Heart right ventricle (tissue), 16 donors: Measurements from ENCODE around the gene HSPA13. TPM values are rescaled to one million over a fixed set of nuclear protein-coding genes. Genes with fewer than 3 reads are reported as not detected.
"Not testable (repeated sequence)": the region's sequence is repeated elsewhere in the genome, so short reads cannot be mapped to it uniquely, and the experiment has no call there.

ENCODE experiments used
- ATAC-seq, 8 donors: fragments of 200-7000 bp; cut with Tn5 transposase; one replicate each; pipeline ENCODE4 v1.9.1; 2020; ENCODE audit warnings: mild to moderate bottlenecking in 8 of 8, moderate library complexity in 8 of 8, moderate number of reproducible peaks in 1 of 8
- DNase-seq, 2 donors: peaks; one replicate each; pipeline ENCODE4 v3.0.0-alpha.2; 2020
- H3K27ac ChIP-seq, 10 donors: fragments of 200-600 bp; sonication (generic) in 2 of 10; one replicate each; pipeline versions ENCODE4 v1.5.0 to v1.8.0; 2020 to 2022; ENCODE audit warnings: mild to moderate bottlenecking in 3 of 10
- H3K27me3 ChIP-seq, 7 donors: fragments of 200-600 bp; one replicate each; pipeline ENCODE4 v1.8.0; 2021 to 2022; ENCODE audit warnings: mild to moderate bottlenecking in 2 of 7
- H3K36me3 ChIP-seq, 9 donors: fragments of 200-600 bp; sonication (generic) in 1 of 9; one replicate each; pipeline versions ENCODE4 v1.5.0 to v1.8.0; 2020 to 2022; ENCODE audit warnings: mild to moderate bottlenecking in 2 of 9
- H3K4me1 ChIP-seq, 9 donors: fragments of 200-600 bp; sonication (generic) in 1 of 9; one replicate each; pipeline versions ENCODE4 v1.5.0 to v1.8.0; 2020 to 2022; ENCODE audit warnings: mild to moderate bottlenecking in 4 of 9
- H3K4me3 ChIP-seq, 10 donors: fragments of 200-600 bp; sonication (generic) in 2 of 10; one replicate each; pipeline versions ENCODE4 v1.5.0 to v1.8.0; 2020 to 2022; ENCODE audit warnings: mild to moderate bottlenecking in 7 of 10, moderate library complexity in 2 of 10
- H3K9me3 ChIP-seq, 11 donors: fragments of 200-600 bp in 10 of 11; sonication (generic) in 2 of 11; one replicate each; pipeline versions ENCODE4 v1.5.0 to v1.8.0; 2013 to 2022; ENCODE audit warnings: mild to moderate bottlenecking in 2 of 11, control low read depth in 1 of 11, moderate library complexity in 1 of 11
- CTCF ChIP-seq, 9 donors: fragments of 200-600 bp; sonication (generic) in 2 of 9; IDR thresholded peaks; one replicate each; pipeline versions ENCODE4 v1.5.0 to v1.8.0; 2021 to 2022; ENCODE audit warnings: antibody characterized with exemption in 9 of 9, mild to moderate bottlenecking in 5 of 9, moderate library complexity in 1 of 9
- WGBS, 2 donors: extraction: QIAGEN DNeasy Blood & Tissue Kit; methylation state at CpG; one replicate each; pipeline ENCODE4 v1.1.7; 2013; ENCODE audit warnings: inconsistent platforms in 1 of 2; 5-methylcytosine and 5-hydroxymethylcytosine counted together
- intact Hi-C, 10 donors: fragments of 100-400 bp; cut with DNase I; formaldehyde crosslinking; loops; one replicate each; pipeline versions ENCODE4 v1.11.1 to v1.14.2; 2022
- polyA plus RNA-seq, 2 donors: library from polyadenylated mRNA; stranded (reverse); fragments of 200-250 nt; gene quantifications; one replicate each; pipeline ENCODE4 v1.2.3, GENCODE V29; 2013
- total RNA-seq, 10 donors: library from RNA; stranded (reverse); fragmentation: NEBNext Ultra II Directional in 3 of 10; extraction: Animal tissue kit (Norgen Biotek cat#: 25700) in 3 of 10; gene quantifications; one replicate each; pipeline versions ENCODE4 v1.2.1 to v1.2.4, GENCODE V29; 2021 to 2023
- donor health status: Arrhythmogenic right ventricular cardiomyopathy.
- donor health status: ischemic (EF 13 %, LVEDD 7.1; RV severe dilation, severe dysfunction).
- donor health status: healthy with polysubstance abuse.
- donor health status: DM: no; HTN: yes; CAD: no.
- donor health status: DM: no; HTN: no; CAD: no.
- donor health status: ischemic (EF 25% LVEDD 6.9; RV normal size, moderate dysfunction).
- donor health status: ischemic (EF 25% LVEDD 5.7; RV mildly dilated, moderate dysfunction).
- donor health status: healthy.
- donor health status: DM: yes; HTN: yes; CAD: no.
- donor health status: Ischemic cardiomyopathy.
- donor health status: ischemic (EF 35%, LVEDD 5.7; RV mildly dilated, moderate dysfunction).
- donor health status: nonischemic (EF 11% LVEDD 7.7; RV severe dilation, severe dysfunction).
- donor health status: DM: yes; HTN: yes; CAD: no.
- donor health status: PGD.
- donor health status: ischemic (EF 29% LVEDD 5.4; RV normal size, mild dysfunction).
- donor health status: nonischemic (EF 23%, LVEDD 6.1; RV moderate dilation, normal function).

HSPA13 gene
- total and polyA plus RNA-seq, 12 donors, result 3.3 to 24.0 (median 15.4) TPM

GRCh38 chr21:14356746-14357145, 26.2 kb downstream of the HSPA13 start:
- Histone ChIP-seq H3K9me3 (no peaks in the 10 kb centered on the region), H3K36me3 (no peaks in the 10 kb centered on the region), H3K4me3 (no peak overlapping the region), H3K27me3 (peaks cover 0 to 7% (median 0%) of the 10 kb centered on the region in 7 donors), H3K27ac (no peak overlapping the region), H3K4me1 (no peaks in the 10 kb centered on the region)
- WGBS, 2 donors, result 84 to 88% methylated on average over 4 of the region's 4 CpGs
- DNase-seq, result no peak
- TF ChIP-seq CTCF (IDR thresholded peaks at IDR 0.05), result no peak
- intact Hi-C loops, result no loop called here
- no peak for ATAC-seq

GRCh38 chr21:14354515-14354914, 28.4 kb downstream of the HSPA13 start:
- TF ChIP-seq CTCF (IDR thresholded peaks at IDR 0.05), result no peak
- no peaks in the 10 kb centered on the region for H3K36me3 ChIP-seq
- no peaks in the 10 kb centered on the region for H3K4me1 ChIP-seq
- no peak overlapping the region for H3K27ac ChIP-seq
- H3K9me3 ChIP-seq, result no peaks in the 10 kb centered on the region
- ATAC-seq (no peak), DNase-seq (no peak)
- H3K27me3 ChIP-seq, result peaks cover 0 to 7% (median 0%) of the 10 kb centered on the region in 7 donors
- intact Hi-C loops, result no loop called here
- no peak overlapping the region for H3K4me3 ChIP-seq

- intact Hi-C loops, result no loop called here
- WGBS, 2 donors, result 51 to 52% methylated on average over 1 of the region's 1 CpG
- no peaks in the 10 kb centered on the region for H3K9me3 ChIP-seq
- TF ChIP-seq CTCF (IDR thresholded peaks at IDR 0.05), result no peak
- no peaks in the 10 kb centered on the region for H3K4me1 ChIP-seq
- H3K27me3 ChIP-seq, result peaks cover 0 to 7% (median 0%) of the 10 kb centered on the region in 7 donors
- ATAC-seq (no peak), DNase-seq (no peak)
- no peak overlapping the region for H3K27ac ChIP-seq
- H3K36me3 ChIP-seq, result no peaks in the 10 kb centered on the region
- H3K4me3 ChIP-seq, result no peak overlapping the region
Observed at GRCh38 chr21:14353726-14354125, 29.2 kb downstream of the HSPA13 start.

GRCh38 chr21:14353231-14353630, 29.7 kb downstream of the HSPA13 start:
- Histone ChIP-seq H3K9me3 (no peaks in the 10 kb centered on the region), H3K4me1 (no peaks in the 10 kb centered on the region), H3K4me3 (no peak overlapping the region), H3K27me3 (peaks cover 0 to 7% (median 0%) of the 10 kb centered on the region in 7 donors), H3K27ac (no peak overlapping the region), H3K36me3 (no peaks in the 10 kb centered on the region)
- ATAC-seq (no peak), DNase-seq (no peak)
- intact Hi-C loops, result no loop called here
- TF ChIP-seq CTCF (IDR thresholded peaks at IDR 0.05), result no peak

GRCh38 chr21:14327346-14327745, 55.6 kb downstream of the HSPA13 start:
- ATAC-seq, H3K27ac ChIP-seq, H3K36me3 ChIP-seq, H3K27me3 ChIP-seq, H3K4me3 ChIP-seq, DNase-seq, intact Hi-C loops, H3K4me1 ChIP-seq: not testable (repeated sequence)
- H3K9me3 ChIP-seq, result peaks cover 0 to 13% (median 0%) of the 10 kb centered on the region in 11 donors
- WGBS, 2 donors, result 77 to 81% methylated on average over 2 of the region's 2 CpGs
